Prostate gland (tissue), 2 donors: ENCODE data around the gene NXPH1.

Source experiments
- CTCF ChIP-seq, 4 experiments: fragments of 200-600 bp in 2 of 4; fragments of 450-650 bp in 2 of 4; sonication (generic) in 2 of 4; IDR thresholded peaks; 1 replicate in 3 of 4; 2 replicates in 1 of 4; pipeline ENCODE4 v1.5.1; 2016 to 2019; ENCODE audit warnings: antibody characterized with exemption in 4 of 4, mild to moderate bottlenecking in 2 of 4, moderate library complexity in 2 of 4
- POLR2AphosphoS5 ChIP-seq: sonication (generic); formaldehyde crosslinking; IDR thresholded peaks from one replicate; pipeline ENCODE4 v1.6.1; 2017; ENCODE audit warnings: antibody characterized with exemption

GRCh38 chr7:8481752-8482446 is 48.5 kb downstream of the NXPH1 start:
- no peak for TF ChIP-seq CTCF (IDR thresholded peaks at IDR 0.05)
- no peak for TF ChIP-seq POLR2AphosphoS5
